Mammary epithelial cell (primary cell): Measurements from ENCODE around the gene OTUD6A.

Experiments
- EZH2 ChIP-seq: IDR thresholded peaks from 2 replicates; pipeline ENCODE4 v1.6.1; 2012; ENCODE audit warnings: low read length, inconsistent platforms, borderline replicate concordance
- TF ChIP-seq, protein P1 (sequence below), 2 donors: IDR thresholded peaks in 1 of 2; conservative IDR thresholded peaks in 1 of 2; 2 replicates each; pipeline ENCODE4 v1.5.1; 2011 to 2012; ENCODE audit warnings: inconsistent platforms in 2 of 2, low read length in 2 of 2, mild to moderate bottlenecking in 2 of 2, control low read depth in 1 of 2, low read depth in 1 of 2; ENCODE audit not compliant: insufficient read depth in 1 of 2; ENCODE audit errors: extremely low read depth in 1 of 2

DNA sequence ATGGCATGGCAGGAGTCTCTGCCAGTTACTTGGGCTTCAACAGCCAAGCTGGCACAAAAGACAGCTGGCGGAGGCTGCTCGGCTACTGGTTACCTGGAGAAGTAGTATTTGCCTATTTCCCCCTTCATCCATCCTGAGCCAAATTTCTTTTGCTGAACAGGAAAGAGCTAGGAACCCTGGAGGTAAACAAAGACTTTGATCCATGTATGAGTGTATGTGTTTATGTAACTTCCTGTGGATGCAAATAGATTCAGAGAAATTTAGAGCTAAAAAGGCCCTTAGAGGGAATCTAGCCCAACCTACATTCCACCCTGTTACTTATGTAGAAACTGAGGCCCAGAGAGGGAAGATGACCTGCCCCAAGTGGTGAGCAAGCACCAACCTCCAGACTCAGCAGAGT, 23.7 kb upstream of the OTUD6A start:
- TF ChIP-seq, protein P1, sequence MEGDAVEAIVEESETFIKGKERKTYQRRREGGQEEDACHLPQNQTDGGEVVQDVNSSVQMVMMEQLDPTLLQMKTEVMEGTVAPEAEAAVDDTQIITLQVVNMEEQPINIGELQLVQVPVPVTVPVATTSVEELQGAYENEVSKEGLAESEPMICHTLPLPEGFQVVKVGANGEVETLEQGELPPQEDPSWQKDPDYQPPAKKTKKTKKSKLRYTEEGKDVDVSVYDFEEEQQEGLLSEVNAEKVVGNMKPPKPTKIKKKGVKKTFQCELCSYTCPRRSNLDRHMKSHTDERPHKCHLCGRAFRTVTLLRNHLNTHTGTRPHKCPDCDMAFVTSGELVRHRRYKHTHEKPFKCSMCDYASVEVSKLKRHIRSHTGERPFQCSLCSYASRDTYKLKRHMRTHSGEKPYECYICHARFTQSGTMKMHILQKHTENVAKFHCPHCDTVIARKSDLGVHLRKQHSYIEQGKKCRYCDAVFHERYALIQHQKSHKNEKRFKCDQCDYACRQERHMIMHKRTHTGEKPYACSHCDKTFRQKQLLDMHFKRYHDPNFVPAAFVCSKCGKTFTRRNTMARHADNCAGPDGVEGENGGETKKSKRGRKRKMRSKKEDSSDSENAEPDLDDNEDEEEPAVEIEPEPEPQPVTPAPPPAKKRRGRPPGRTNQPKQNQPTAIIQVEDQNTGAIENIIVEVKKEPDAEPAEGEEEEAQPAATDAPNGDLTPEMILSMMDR (conservative IDR thresholded peaks at IDR 0.05 in 1 of 2, IDR thresholded peaks at IDR 0.05 in 1 of 2; ENCODE audit: extremely low read depth in 1 of 2, insufficient read depth in 1 of 2, low read depth in 1 of 2, low read length in 2 of 2): no peak
- TF ChIP-seq EZH2: no peak
